Coronary artery (tissue), 2 donors: Measurements from ENCODE around the gene IGFBP2.

ENCODE experiments used
- DNase-seq: peaks from one replicate; pipeline ENCODE4 v3.0.0-alpha.2; 2017; ENCODE audit warnings: low spot score
- H3K27ac ChIP-seq, 2 donors: fragments of 200-600 bp; sonication (generic); one replicate each; pipeline ENCODE4 v1.5.1; 2016 to 2019
- H3K4me3 ChIP-seq: fragments of 200-600 bp; sonication (generic); 2 replicates; pipeline ENCODE4 v1.5.1; 2016; ENCODE audit warnings: mild to moderate bottlenecking, moderate library complexity
- TF ChIP-seq, protein P1 (sequence below): fragments of 200-600 bp; sonication (generic); IDR thresholded peaks from one replicate; pipeline ENCODE4 v1.5.1; 2019; ENCODE audit warnings: antibody characterized with exemption

The IGFBP2 gene

DNA sequence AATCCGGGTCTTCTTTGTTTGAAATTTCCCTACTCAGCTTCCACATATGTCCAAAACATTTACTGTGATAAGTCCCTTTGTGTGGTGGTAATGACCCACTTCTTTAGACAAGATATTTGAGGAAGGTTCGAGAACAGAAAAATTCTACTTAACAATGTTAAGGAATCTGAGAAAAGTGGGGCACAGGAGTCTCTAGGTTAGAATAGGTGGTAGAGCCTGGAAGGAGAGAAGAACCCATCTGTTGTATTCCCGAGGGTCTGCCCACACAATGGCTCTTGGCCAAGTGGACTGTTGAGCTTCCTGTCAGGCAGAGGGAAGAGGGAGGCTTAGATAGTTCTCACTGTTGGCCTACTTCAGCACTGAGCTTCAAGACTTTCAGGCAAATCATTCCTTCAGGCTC is 4.3 kb downstream of the IGFBP2 start:
- TF ChIP-seq, protein P1, sequence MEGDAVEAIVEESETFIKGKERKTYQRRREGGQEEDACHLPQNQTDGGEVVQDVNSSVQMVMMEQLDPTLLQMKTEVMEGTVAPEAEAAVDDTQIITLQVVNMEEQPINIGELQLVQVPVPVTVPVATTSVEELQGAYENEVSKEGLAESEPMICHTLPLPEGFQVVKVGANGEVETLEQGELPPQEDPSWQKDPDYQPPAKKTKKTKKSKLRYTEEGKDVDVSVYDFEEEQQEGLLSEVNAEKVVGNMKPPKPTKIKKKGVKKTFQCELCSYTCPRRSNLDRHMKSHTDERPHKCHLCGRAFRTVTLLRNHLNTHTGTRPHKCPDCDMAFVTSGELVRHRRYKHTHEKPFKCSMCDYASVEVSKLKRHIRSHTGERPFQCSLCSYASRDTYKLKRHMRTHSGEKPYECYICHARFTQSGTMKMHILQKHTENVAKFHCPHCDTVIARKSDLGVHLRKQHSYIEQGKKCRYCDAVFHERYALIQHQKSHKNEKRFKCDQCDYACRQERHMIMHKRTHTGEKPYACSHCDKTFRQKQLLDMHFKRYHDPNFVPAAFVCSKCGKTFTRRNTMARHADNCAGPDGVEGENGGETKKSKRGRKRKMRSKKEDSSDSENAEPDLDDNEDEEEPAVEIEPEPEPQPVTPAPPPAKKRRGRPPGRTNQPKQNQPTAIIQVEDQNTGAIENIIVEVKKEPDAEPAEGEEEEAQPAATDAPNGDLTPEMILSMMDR: no peak
- Histone ChIP-seq H3K27ac (peak overlapping the region; percentile 47 to 89), H3K4me3 (peak overlapping the region; percentile 89)
- DNase-seq: no peak

DNA sequence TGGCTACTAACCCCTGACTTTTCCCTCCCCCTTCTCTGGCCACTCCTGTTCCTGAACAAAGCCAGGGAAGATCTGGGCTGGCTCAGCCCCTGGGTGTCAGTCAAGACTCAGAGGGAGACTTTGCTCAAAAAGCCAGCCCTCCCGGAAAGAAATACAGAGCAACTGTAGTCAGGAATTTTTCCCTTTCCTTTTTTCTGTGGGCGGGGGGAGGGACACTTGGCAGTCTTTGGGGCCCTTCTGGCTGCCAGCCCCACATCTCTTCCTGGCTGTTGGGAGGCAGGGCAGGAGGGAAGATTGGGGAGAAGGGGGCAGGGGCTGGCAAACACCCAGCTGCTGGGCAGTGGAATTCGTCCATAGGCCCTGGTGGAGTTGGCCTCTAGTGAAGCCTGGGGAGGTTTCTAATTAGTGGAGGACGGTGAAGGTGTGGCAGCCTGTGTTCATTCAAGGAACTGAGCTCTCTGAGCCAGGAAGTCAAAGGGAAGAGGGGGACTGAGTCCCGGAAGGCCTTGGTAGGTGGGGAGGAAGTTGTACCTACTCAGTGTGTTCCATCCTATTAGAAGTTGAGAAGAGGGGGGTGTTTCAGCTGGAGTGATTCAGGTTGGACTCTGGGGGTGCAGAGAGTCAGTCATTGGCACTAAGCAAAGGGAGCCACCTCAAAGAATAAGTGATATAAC is 10.9 kb downstream of the IGFBP2 start:
- no peak for DNase-seq
- Histone ChIP-seq H3K27ac (peak overlapping the region; percentile 6 to 79), H3K4me3 (peak overlapping the region; percentile 19)
- TF ChIP-seq, protein P1: no peak

DNA sequence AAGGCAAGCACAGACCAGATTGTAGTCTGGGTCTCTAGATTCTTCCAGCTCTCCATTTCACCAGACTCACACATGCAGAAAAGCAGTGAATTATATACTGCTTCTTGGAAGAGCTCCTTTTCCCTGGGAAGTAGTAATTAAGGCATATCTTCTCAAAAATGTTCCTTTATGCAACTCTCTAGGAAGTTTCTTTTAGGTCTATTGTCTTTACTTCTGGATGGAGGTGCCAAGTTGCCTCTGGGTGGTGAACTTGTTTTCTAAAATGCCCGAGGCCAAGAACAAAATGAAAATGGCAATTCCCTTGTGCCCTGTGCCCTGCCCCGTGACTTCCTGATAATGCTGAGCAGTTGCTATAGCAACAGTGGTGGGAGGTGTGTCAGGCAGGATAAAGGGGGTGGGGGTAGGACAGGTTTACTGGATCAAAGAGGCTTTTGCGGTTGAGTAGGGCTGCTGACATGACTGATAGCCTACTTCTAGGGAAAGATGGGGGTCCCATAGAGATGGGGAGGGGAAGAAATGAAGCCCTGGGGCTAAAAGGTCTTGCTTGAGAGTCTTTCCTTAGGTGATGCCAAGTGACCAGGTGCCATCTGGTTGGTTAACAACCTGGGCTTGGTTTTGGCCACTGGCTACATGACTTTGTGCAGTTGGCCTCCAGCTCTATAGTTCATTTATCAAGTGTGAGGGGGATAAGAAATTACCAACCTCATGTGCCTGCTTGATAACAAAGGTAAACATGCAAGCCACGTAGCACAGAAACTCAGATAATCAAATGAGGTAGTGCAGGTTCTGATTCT is 11.8 kb downstream of the IGFBP2 start:
- H3K4me3 ChIP-seq: no peak overlapping the region
- TF ChIP-seq, protein P1: no peak
- peak overlapping the region; percentile 6 to 79 for H3K27ac ChIP-seq
- no peak for DNase-seq

DNA sequence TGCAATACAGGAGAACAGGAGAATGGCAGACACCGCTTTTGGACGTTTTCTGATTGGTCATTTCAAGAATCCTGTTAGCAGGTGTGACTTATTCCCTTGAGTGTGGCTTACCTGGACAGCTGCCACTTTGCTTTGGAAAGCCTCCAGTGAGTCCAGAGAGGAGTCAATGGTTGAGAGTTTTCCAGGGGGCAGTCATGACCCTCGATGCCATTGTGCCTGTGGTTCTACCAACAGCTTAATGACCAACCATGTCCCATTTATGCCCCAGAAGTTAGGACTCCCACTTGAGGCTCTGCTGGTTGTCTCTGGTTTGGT is 12.4 kb downstream of the IGFBP2 start:
- TF ChIP-seq, protein P1: no peak
- no peak for DNase-seq
- Histone ChIP-seq H3K4me3 (no peak overlapping the region), H3K27ac (peak overlapping the region in 1 of 2 donors; percentile 79)

GRCh38 chr2:216646116-216646515 is 12.9 kb downstream of the IGFBP2 start:
- no peak for DNase-seq
- Histone ChIP-seq H3K27ac (peak overlapping the region in 1 of 2 donors; percentile 15), H3K4me3 (no peak overlapping the region)
- TF ChIP-seq, protein P1: no peak

DNA sequence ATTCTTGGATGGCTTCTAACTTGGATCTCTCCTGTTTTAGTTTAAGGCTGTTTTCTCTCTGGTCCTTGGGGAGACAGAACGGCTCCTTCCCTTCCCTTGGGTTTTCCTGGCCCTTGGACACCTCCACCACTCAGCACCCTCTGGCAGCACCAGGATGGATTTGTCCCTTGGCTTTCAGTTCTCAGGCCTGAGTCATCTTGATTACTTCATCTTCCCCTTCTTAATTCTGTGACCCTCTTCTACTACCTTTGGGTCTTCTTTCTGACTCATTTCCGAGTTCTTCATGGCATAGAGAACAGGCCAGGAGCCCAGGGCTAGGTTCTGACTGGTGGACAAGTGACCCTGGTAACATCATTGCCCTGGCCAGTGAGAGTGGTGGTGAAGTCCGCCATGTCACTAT is 14.9 kb downstream of the IGFBP2 start:
- Histone ChIP-seq H3K27ac (peak overlapping the region in 1 of 2 donors; percentile 58), H3K4me3 (no peak overlapping the region)
- no peak for DNase-seq
- TF ChIP-seq, protein P1: no peak

GRCh38 chr2:216649574-216649973 is 16.4 kb downstream of the IGFBP2 start:
- H3K27ac ChIP-seq: peak overlapping the region in 1 of 2 donors; percentile 71
- TF ChIP-seq, protein P1: no peak
- H3K4me3 ChIP-seq: no peak overlapping the region
- DNase-seq: no peak
